Stimulated activated CD4-positive, alpha-beta T cell treated with anti-CD3 and anti-CD28 coated beads, Interleukin-2, amount 100 ng/mL, for 4 hours (primary cell): Measurements from ENCODE around the gene LRRC47.
"Not testable (repeated sequence)": the region's sequence is repeated elsewhere in the genome, so short reads cannot be mapped to it uniquely, and the experiment has no call there.

Source experiments
- DNase-seq: peaks from one replicate; pipeline ENCODE4 v3.0.0-alpha.2; 2020; ENCODE audit warnings: low read depth

The LRRC47 gene

GRCh38 chr1:3814771-3815561 lies 18.7 kb upstream of the LRRC47 start:
- DNase-seq = no peak

- no peak for DNase-seq
These were observed 17.8 kb upstream of the LRRC47 start for GRCh38 chr1:3814065-3814464.

- no peak for DNase-seq
These were observed 15.3 kb upstream of the LRRC47 start for GRCh38 chr1:3811595-3811911.

- DNase-seq = not testable (repeated sequence)
These were observed 14.0 kb upstream of the LRRC47 start for GRCh38 chr1:3810149-3810761.

- no peak for DNase-seq
These were observed 13.4 kb upstream of the LRRC47 start for GRCh38 chr1:3809680-3810079.

- DNase-seq = no peak
These were observed 11.5 kb upstream of the LRRC47 start for GRCh38 chr1:3807769-3808168.

- no peak for DNase-seq
These were observed 8.7 kb upstream of the LRRC47 start for GRCh38 chr1:3805038-3805437.

GRCh38 chr1:3804627-3804944 lies 8.3 kb upstream of the LRRC47 start:
- not testable (repeated sequence) for DNase-seq

- no peak for DNase-seq
These were observed 7.8 kb upstream of the LRRC47 start for GRCh38 chr1:3803905-3804626.

- DNase-seq = not testable (repeated sequence)
These were observed 4.5 kb upstream of the LRRC47 start for GRCh38 chr1:3800795-3801194.

GRCh38 chr1:3799976-3800685 lies 3.8 kb upstream of the LRRC47 start:
- no peak for DNase-seq

- no peak for DNase-seq
These were observed 664 bp downstream of the LRRC47 start for GRCh38 chr1:3795453-3796214.

GRCh38 chr1:3790952-3791351 lies 5.3 kb downstream of the LRRC47 start:
- DNase-seq = no peak

- DNase-seq = no peak
These were observed 5.8 kb downstream of the LRRC47 start for GRCh38 chr1:3790500-3790923.

GRCh38 chr1:3789421-3790300 lies 6.6 kb downstream of the LRRC47 start:
- DNase-seq = no peak

GRCh38 chr1:3788756-3789420 lies 7.4 kb downstream of the LRRC47 start:
- no peak for DNase-seq

- no peak for DNase-seq
These were observed 8.3 kb downstream of the LRRC47 start for GRCh38 chr1:3787745-3788605.

GRCh38 chr1:3787349-3787715 lies 9.0 kb downstream of the LRRC47 start:
- no peak for DNase-seq
